Stimulated activated CD4-positive, alpha-beta T cell treated with anti-CD3 and anti-CD28 coated beads, Interleukin-2, amount 100 ng/mL, for 4 hours (primary cell): ENCODE measurements around the gene LRRC37A2.
"Not testable (repeated sequence)": the region's sequence is repeated elsewhere in the genome, so short reads cannot be mapped to it uniquely, and the experiment has no call there.

Experiments used
- DNase-seq: peaks from one replicate; pipeline ENCODE4 v3.0.0-alpha.2; 2020; ENCODE audit warnings: low read depth

The LRRC37A2 gene

DNA sequence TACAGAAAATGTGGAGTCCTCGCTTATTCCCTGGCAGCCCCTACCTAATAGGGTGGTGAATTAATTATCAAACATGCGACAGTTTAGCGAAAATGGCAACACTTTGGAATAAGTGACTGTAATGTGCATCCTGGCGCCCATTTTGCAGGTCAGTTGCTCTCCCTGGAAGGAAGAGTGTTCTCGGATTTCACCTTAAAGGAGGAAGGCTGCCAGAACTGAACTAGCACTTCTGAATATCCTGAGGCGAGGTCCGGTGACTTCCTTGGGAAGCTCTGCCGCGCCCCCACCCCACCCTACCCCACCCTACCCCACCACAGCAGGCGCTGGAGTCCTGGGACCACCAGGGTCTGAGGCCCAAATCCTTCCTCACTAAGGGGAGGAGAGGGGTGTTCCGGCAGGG, at the start of gene LRRC37A2:
LRRC37A2 (plus strand) TSS at position 301 of the 400 bp plus-strand sequence. CDS start 245 bp downstream, outside the sequence.
- DNase-seq = not testable (repeated sequence)

DNA sequence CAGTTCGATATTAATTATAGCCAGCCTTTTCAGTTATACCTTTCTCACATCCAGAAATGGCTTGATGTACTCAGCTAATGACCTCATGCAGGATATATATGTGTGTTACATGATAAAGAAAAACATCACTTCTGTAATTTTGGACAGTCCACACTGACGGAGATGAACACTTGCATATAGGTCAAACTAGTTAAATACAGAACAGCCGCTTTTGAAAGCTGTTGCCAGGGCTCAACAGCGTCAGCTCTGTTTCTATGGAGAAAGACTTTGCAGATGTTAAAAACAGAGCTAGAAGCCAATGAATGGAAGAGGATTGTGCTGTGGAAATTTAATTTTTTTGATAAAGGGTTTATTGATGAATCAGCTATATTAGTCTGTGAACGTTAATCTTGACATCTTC, 44.6 kb upstream of the LRRC37A2 start:
- DNase-seq = not testable (repeated sequence)

DNA sequence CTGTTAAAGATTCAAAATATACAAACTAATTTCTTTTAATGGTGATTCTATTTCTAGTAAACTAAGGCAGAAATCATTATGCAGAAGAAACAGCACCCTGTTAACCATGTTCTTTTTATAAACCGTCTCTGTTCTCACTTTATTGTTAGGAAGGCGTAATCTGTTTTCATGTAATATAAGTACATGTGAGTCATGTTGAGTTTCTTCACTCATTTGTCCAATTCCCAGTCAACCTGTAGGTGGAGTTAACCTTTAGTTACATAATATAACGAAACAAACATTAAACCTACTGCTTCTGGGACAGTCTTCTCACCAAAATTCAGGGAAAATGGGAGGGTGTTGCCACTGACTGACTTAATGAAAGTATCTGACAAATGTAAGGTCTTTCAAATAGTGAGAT, 37.8 kb upstream of the LRRC37A2 start:
- not testable (repeated sequence) for DNase-seq

DNA sequence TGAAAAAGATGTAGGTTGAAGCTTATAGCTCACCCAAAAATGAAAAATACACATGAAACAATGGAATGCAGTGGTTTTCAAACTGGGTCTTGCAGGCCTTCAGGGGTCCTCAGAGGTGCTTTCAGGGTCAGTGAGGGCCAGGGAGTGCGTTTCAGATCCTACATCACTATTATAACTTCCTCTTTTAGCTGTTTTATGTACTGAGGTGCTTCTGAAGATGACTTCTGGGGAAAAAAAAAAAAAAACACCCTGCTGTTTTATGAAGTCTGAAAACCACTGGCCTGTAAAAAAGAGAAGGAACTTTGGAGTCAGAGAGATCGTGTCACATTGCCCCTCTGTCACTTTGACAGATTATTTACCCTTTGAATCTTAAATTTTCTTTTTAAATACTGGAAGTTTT, 36.7 kb upstream of the LRRC37A2 start:
- DNase-seq = not testable (repeated sequence)

DNA sequence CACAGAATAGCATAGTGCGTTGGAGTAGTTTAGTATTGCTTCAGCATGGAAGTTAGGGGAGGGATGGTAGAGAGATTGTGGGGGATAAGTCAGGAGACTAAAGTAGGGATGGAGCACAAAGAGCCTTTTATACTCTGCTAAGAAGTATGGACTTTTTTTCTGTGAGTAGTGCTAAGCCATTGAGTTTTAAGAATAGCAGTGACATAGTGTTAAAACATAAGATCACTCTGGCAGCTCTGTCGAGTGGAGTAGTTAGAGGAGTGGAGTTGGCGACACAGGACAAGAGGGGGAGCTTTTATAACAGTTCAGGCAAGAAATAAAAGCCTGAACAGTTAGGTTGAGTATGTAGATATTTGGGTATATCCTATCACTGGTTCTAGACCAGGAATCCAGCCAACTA, 33.4 kb upstream of the LRRC37A2 start:
- not testable (repeated sequence) for DNase-seq

DNA sequence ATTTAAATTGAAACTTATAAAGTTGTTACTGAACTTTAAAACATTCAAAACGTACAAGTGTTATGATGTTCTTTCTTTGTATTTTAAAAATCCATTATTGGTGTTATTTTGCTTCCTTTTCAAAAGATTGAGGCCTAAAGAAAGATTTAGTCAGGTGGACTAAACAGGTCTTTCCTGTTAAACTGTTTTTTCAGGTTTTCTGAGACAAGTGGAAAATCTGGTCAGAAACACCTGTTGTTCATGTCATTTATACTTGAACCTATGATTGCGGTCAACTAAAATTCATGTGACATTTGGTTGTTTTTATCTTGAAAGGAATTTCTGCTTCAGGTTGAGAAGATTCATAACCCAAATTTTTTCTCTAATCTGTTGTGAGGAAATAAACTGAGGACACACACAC, 31.0 kb upstream of the LRRC37A2 start:
- DNase-seq = not testable (repeated sequence)

DNA sequence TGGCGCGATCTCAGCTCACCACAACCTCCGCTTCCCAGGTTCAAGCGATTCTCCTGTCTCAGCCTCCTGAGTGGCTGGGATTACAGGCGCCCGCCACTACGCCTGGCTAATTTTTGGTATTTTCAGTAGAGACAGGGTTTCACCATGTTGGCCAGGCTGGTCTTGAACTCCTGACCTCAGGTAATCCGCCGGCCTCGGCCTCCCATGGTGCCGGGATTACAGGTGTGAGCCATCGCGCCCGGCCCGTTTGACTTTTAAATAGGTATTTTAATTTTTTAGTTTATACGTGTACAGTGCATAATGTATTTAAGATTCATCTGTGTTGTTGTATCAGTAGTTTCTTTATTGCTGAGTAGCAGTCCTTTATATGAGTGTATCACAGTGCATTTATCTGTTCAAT, 20.2 kb upstream of the LRRC37A2 start:
- DNase-seq = not testable (repeated sequence)

DNA sequence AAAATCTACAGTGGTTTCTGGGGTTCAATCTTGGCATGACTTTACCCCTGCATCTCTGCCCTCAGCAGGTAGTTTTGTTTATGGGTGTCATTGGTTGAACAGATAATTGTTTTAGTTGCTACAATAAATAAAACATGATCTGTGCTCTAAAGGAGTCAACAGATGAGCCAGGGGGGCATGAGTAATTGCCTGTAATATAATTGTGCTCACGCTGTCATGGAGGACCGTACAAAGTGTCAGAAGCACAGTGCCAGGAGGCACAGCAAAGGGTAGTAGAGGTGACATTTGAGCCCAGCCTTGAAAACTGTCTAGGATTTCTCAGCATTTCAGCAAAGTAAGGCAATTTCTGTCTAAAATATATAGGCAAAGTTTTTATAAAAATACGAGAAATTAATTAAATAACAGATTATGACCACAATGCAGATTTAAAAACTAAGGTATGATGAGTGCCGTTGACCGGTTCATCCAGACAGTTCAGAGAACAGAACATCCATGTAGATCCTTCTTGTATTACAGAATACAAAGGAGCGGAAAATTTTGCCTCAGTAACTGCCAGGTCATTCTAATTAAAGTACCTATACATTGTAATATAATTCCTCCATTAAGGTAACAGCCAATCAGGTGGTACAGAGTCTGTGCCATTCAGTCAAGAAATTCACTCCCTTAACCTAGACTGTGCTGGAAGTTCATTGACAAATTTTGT, 12.7 kb upstream of the LRRC37A2 start:
- DNase-seq = not testable (repeated sequence)

DNA sequence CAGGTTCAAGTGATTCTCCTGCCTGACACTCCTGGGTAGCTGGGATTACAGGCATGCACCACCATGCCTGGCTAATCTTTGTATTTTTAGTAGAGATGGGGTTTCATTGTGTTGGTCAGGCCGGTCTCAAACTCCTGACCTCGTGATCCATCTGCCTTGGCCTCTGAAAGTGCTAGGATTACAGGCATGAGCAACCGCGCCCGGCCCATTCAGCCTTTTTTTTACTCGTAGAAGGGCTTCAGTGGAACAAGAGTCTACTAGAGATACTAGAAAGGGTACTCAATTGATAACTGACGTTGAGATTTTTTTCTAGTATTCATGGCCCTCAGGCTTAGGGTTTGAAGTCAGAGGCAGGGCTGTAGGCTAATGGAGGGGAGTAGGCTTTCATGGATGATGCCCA, 6.4 kb upstream of the LRRC37A2 start:
- not testable (repeated sequence) for DNase-seq

DNA sequence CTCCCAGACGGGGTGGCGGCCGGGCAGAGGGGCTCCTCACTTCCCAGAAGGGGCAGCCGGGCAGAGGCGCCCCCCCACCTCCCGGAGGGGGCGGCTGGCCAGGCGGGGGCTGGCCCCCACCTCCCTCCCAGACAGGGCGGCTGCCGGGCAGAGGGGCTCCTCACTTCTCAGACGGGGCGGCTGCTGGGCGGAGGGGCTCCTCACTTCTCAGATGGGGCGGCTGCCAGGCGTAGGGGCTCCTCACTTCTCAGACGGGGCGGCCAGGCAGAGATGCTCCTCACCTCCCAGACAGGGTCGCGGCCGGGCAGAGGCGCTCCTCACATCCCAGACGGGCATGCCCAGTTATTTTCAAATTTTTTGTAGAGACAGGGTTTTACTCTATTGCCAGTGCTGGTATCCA, 22.4 kb downstream of the LRRC37A2 start:
- DNase-seq = not testable (repeated sequence)

DNA sequence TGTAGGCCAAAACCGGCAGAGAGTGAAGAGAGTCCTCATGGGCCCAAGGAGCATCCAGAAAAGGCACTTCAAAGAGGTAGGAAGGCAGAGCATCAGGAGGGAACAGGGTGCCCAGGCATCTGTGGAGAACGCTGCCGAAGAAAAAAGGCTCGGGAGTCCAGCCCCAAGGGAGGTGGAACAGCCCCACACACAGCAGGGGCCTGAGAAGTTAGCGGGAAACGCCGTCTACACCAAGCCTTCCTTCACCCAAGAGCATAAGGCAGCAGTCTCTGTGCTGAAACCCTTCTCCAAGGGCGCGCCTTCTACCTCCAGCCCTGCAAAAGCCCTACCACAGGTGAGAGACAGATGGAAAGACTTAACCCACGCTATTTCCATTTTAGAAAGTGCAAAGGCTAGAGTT, 36.3 kb downstream of the LRRC37A2 start:
- not testable (repeated sequence) for DNase-seq

DNA sequence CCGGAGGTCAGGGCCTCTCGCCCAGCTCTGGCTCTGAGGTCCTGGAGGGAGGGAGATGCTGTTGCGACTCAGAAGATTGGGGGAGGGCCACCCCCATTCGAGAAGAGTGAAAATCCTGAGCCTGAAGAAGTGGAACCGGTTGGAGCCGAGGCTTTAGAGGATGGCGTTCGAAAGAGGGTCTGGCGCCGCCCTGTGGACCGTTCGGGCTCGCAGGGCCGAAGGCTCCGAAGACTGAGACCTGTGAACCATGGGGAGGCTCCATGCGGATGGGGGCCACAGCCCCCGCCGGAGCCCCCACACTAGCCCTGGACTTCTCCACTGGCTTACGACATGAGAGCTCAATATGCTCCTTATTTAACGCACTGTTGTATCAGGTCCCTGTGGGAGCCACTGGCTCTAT, 46.9 kb downstream of the LRRC37A2 start:
- DNase-seq = not testable (repeated sequence)

DNA sequence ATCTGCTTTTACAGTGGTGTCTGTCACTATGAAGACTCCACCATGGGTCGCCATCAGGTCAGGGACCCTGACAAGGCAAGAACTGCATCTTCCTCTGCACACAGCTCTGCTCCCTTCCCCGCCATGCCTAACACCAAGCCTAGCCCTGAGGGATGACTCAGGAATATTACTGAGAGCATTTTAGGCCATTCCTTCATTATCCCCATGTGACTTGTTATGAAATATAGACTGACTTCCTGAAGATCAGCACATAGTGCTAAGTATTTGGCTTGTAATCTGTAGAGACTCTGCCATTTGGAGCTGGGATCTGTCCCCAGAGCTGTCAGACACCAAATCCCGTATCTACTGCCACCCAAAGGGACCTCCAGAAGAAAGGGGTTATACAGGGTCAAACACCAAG, 47.8 kb downstream of the LRRC37A2 start:
- DNase-seq = not testable (repeated sequence)

DNA sequence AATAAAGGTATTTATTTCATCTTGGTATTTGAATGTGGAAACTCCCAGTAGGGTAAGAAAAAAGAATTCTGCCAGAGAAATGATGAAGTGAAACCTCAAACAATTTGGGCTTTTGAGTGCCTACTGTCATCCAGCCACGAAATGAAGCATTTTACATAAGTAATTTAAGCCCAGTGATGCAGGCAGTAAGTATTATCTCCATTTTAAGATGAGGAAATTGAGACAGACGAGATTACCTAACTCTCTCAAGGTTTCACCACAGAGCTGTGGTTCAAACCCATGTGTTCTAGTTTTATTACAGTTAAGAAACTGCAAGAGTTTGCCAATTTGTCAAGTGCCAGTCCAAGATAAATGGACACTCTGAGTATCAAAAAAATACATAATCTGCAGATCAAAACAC, 54.0 kb downstream of the LRRC37A2 start:
- not testable (repeated sequence) for DNase-seq

DNA sequence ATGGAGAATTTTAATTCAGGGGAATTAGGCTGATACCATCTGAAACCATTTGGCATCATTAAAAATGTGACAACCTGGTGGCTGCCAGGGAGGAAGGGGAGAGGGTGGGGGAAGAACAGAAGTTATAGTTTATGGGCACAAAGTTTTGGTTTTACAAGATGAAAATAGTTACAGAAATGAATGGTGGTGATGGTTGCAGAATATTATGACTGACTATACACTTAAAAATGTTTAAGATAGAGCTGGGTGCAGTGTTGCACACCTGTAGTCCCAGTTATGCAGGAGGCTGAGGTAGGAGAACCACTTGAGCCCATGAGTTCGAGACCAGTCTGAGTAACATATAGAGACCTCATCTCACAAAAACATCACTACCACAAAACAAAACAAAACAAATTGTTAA, 54.7 kb downstream of the LRRC37A2 start:
- not testable (repeated sequence) for DNase-seq

DNA sequence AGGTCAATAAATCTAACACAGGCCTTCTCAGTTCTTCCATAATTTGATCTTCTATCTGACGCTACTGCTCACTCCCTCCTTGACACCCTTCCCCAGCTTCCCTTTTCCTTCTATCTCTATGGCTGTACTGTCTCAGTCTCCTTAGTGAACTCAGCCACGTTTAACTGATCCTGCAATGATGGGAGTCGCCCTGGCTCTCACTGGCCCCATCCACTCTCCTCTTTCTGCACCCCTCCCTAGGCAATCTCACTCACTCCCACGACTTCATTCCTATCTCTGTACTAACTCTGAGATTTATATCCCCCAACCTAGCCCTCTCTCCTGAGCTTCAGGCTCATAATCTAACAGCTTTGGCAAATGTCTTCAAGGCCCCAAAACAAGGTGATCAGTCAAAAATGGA, 59.5 kb downstream of the LRRC37A2 start:
- not testable (repeated sequence) for DNase-seq

DNA sequence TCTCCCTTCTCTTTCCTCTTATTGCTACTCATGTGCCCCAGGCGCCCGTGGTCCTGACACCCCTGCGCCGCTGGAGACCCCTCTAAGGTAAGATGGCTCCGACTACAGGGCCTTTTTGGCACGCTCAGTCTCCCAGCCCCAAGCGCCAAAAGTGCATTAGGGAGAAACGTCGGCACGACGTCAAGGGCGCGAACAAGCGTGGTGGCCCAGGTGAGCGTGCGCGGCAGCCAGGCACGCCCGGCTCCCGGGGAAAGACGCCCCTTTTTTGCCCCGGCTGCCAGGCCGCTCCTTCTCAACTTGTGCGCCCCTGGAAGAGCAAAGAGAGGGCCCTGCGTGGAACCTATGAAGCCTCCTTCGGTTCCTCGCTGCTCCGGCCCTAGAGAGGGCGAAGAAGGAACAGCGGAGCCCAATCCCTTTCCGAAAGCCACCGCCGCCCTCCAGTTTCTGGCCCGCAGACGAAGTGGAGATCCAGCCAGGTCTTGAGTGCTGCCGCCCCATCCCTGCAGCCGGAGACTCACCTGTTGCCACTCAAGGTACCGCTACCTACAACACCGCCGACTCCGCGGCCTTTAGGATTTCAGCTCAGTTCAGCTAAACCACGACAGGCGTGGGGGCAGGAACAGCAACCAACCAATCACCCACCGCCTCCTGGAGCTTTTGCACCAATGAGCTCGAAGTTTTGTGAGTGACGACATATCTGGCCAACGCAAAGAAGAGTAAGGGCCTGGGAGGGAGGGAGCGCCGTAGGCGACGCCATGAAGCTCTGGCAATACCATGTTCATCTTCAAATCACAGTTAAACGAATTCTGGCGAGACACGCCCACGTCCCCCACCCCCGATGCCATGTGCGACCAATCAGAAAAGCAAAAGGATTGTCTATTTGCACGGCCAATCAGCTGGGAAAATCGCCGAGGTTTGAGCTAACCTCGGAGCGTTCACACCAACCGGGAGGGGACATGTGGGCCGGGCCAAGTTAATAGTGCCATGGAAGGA, 67.1 kb downstream of the LRRC37A2 start, which contains the start of gene ARL17A:
ARL17A (minus strand) TSS at position 609 of the 993 bp plus-strand sequence. CDS start 3,369 bp downstream, outside the sequence.
- peak; percentile 76 for DNase-seq

DNA sequence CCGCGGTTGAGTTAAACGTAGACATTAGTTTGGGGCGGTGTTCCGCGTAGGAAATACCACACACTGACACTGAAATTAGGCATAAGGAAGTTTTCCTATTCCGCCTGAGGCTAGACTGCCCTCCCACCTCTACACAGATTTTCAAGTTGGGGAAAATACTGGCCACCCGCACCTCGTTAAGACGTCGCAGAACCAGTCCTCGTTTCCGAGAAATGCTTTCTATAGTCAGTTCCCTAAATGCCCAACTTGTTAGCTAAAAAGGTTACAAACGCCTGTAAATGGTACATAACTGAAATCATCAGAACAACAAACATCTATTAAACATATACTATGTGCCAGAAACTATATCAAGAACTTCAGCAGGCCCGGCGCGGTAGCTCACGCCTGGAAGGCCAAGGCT, 67.8 kb downstream of the LRRC37A2 start:
- DNase-seq = not testable (repeated sequence)

DNA sequence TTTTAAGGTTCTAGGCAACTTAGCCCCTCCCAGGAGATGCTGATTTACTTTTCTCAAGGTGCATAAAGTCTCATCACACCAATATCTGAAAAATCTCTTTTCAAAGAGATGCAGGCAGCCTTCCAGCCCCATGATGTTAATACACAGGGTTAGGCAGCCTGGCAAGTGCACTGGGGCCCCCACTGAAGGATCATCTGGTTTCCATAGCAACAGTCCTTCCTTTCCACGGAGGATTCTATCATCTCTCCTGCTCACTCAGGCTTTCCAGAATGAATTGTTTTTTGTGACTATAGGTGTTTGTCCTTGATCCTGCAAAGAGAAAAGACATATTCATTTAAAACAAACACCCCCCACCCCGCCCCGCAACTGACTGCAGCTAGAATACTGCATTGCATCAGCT, 73.2 kb downstream of the LRRC37A2 start:
- not testable (repeated sequence) for DNase-seq

DNA sequence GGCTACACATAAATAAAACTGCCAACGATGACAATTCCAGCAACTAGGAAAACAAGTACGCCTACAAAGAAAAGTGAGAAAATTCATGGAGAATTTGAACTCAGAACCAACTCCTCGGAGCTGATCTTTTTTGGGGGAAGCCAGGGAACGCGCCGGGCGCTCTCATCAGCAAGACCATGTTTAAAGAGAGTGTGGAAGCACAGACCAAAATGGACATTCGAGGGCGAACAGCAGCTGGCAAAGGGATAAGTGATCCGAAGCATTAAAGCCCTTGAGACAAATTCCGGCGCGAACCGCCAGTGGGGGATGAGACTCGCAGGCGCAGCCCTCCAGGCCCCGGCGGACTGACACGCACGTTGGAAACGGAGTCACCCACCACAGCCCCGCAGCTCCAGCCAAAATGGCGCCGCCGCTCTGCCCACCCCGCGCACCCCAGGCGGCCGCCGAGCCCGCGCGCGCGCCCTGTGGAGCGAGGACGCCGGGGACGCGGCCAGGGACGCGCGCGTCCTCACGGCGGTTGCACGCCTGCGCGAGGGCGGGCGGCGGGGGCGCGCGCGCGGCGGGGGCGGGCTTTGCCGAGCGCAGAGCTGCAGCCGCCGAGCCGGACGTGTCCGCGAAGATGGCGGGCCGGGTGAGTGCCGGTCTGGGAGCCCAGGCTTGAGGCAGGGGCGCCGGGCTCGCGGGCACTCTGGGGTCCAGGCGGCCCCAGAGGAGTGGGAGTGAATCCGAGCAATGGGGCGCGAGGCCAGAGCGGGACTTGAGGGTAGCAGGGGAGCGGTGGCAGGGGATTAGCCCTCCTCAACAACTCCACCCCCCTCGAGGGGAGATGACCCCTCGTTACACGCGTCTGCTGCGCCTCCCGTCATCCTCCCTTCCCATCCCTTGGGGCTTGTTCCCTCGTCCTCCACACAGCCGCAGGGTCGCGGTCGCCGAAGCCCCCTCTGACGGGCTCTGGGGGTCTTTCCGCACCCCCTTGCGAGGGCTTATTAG, 78.2 kb downstream of the LRRC37A2 start, which contains the start of gene NSF:
NSF (plus strand) TSS at position 513 of the 990 bp plus-strand sequence; CDS start at position 620, 107 bp downstream.
- not testable (repeated sequence) for DNase-seq

DNA sequence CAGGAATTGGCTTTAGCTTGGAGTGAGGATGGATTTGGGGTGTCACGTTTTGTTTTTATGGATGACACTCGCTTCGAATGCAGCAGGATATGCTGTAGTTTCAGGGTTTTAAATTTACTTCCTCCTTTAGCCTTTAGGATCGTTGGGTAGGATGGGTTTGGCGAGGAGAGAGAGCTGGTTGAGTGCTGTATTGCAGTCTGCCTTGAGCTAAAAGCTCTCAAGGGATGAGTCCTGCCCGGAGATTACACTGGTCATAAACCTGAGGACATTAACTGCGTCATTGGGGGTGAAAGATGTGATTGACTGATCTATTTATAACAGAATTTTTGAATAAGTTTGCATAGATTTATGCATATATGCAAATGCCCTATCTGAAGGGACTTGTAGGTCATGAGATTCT, 79.1 kb downstream of the LRRC37A2 start:
- DNase-seq = not testable (repeated sequence)
